ENCODE data around the gene AUH. TPM values are rescaled to one million over a fixed set of nuclear protein-coding genes. Genes with fewer than 3 reads are reported as not detected.

The AUH gene
- total and polyA plus RNA-seq, 2 experiments from 2014 or later: 9.9 to 18.3 TPM

- DNase-seq: no peak
- Histone ChIP-seq H3K27me3 (replicated peaks; ENCODE audit: insufficient read depth) (no peaks in the 10 kb centered on the region), H2AFZ (no peak overlapping the region), H3F3A (ENCODE audit: insufficient read depth) (peaks cover 9% of the 10 kb centered on the region; the same call in 1 of the 2 replicates), H3K27ac (no peak overlapping the region), H3K79me2 (ENCODE audit: insufficient read depth) (peaks cover 73% of the 10 kb centered on the region), H3K36me3 (ENCODE audit: low read depth) (no peaks in the 10 kb centered on the region), H3K4me1 (ENCODE audit: insufficient read depth) (peaks cover 19% of the 10 kb centered on the region), H3K9me2 (ENCODE audit: insufficient read depth) (no peaks in the 10 kb centered on the region), H3K9ac (no peak overlapping the region), H3K4me2 (ENCODE audit: unreplicated experiment) (no peak overlapping the region), H3K9me3 (ENCODE audit: low read depth) (no peaks in the 10 kb centered on the region), H3K4me3 (no peak overlapping the region), H4K20me1 (ENCODE audit: insufficient read depth) (no peaks in the 10 kb centered on the region)
- TF ChIP-seq EZH2 (IDR thresholded peaks at IDR 0.05; ENCODE audit: insufficient read depth, poor library complexity, severe bottlenecking) (no peak), EZH2phosphoT487 (IDR thresholded peaks at IDR 0.05; ENCODE audit: insufficient read depth, low read depth) (no peak)
- in situ Hi-C loops (cut with MboI): no loop called here
- WGBS, 2 experiments (ENCODE audit: low coverage in 1 of 2, low lambda C conversion rate in 2 of 2, missing lambda C conversion rate in 2 of 2): 77 to 79% methylated on average over 2 of the region's 2 CpGs
Measured at GRCh38 chr9:91359083-91359482, 2.6 kb downstream of the AUH start.

- peak; percentile 39 for DNase-seq
- Histone ChIP-seq H3K9me2 (ENCODE audit: insufficient read depth) (no peaks in the 10 kb centered on the region), H3K4me3 (no peak overlapping the region), H3K4me1 (ENCODE audit: insufficient read depth) (peaks cover 11% of the 10 kb centered on the region), H3K27me3 (replicated peaks; ENCODE audit: insufficient read depth) (no peaks in the 10 kb centered on the region), H3K9ac (no peak overlapping the region), H3K4me2 (ENCODE audit: unreplicated experiment) (no peak overlapping the region), H4K20me1 (ENCODE audit: insufficient read depth) (no peaks in the 10 kb centered on the region), H3K27ac (no peak overlapping the region), H3K36me3 (ENCODE audit: low read depth) (peaks cover 5% of the 10 kb centered on the region; the same call in 1 of the 2 replicates), H3K9me3 (ENCODE audit: low read depth) (no peaks in the 10 kb centered on the region), H3K79me2 (ENCODE audit: insufficient read depth) (peaks cover 65% of the 10 kb centered on the region), H3F3A (ENCODE audit: insufficient read depth) (peaks cover 4% of the 10 kb centered on the region; the same call in 1 of the 2 replicates), H2AFZ (no peak overlapping the region)
- in situ Hi-C loops (cut with MboI): no loop called here
- 43 to 51% methylated on average over 1 of the region's 1 CpG for WGBS, 2 experiments (ENCODE audit: low coverage in 1 of 2, low lambda C conversion rate in 2 of 2, missing lambda C conversion rate in 2 of 2)
- TF ChIP-seq EZH2 (IDR thresholded peaks at IDR 0.05; ENCODE audit: insufficient read depth, poor library complexity, severe bottlenecking): no peak
- no peak for TF ChIP-seq EZH2phosphoT487 (IDR thresholded peaks at IDR 0.05; ENCODE audit: insufficient read depth, low read depth)
Measured at GRCh38 chr9:91354881-91355280, 6.8 kb downstream of the AUH start.

- in situ Hi-C loops (cut with MboI): no loop called here
- H2AFZ ChIP-seq: no peak overlapping the region
- H3K27me3 ChIP-seq (replicated peaks; ENCODE audit: insufficient read depth): no peaks in the 10 kb centered on the region
- 97 to 100% methylated on average over 3 of the region's 3 CpGs for WGBS, 2 experiments (ENCODE audit: low coverage in 1 of 2, low lambda C conversion rate in 2 of 2, missing lambda C conversion rate in 2 of 2)
- H3K27ac ChIP-seq: no peak overlapping the region
- H3K9ac ChIP-seq: no peak overlapping the region
- H4K20me1 ChIP-seq (ENCODE audit: insufficient read depth): no peaks in the 10 kb centered on the region
- peaks cover 31% of the 10 kb centered on the region; the same call in 1 of the 2 replicates for H3K79me2 ChIP-seq (ENCODE audit: insufficient read depth)
- H3K4me2 ChIP-seq (ENCODE audit: unreplicated experiment): no peak overlapping the region
- no peak for DNase-seq
- no peaks in the 10 kb centered on the region for H3F3A ChIP-seq (ENCODE audit: insufficient read depth)
- H3K4me3 ChIP-seq: no peak overlapping the region
- peaks cover 5% of the 10 kb centered on the region for H3K36me3 ChIP-seq (ENCODE audit: low read depth)
- TF ChIP-seq EZH2 (IDR thresholded peaks at IDR 0.05; ENCODE audit: insufficient read depth, poor library complexity, severe bottlenecking) (no peak), EZH2phosphoT487 (IDR thresholded peaks at IDR 0.05; ENCODE audit: insufficient read depth, low read depth) (no peak)
- H3K9me3 ChIP-seq (ENCODE audit: low read depth): no peaks in the 10 kb centered on the region
- no peaks in the 10 kb centered on the region for H3K9me2 ChIP-seq (ENCODE audit: insufficient read depth)
- H3K4me1 ChIP-seq (ENCODE audit: insufficient read depth): no peaks in the 10 kb centered on the region
Measured at GRCh38 chr9:91349115-91349555, 12.6 kb downstream of the AUH start.

GRCh38 chr9:91348191-91348807 lies 13.4 kb downstream of the AUH start:
- H4K20me1 ChIP-seq (ENCODE audit: insufficient read depth): no peaks in the 10 kb centered on the region
- TF ChIP-seq EZH2phosphoT487 (IDR thresholded peaks at IDR 0.05; ENCODE audit: insufficient read depth, low read depth) (no peak), EZH2 (IDR thresholded peaks at IDR 0.05; ENCODE audit: insufficient read depth, poor library complexity, severe bottlenecking) (no peak)
- no peaks in the 10 kb centered on the region for H3K9me3 ChIP-seq (ENCODE audit: low read depth)
- H3K9ac ChIP-seq: no peak overlapping the region
- H3K4me3 ChIP-seq: no peak overlapping the region
- WGBS, 2 experiments (ENCODE audit: low coverage in 1 of 2, low lambda C conversion rate in 2 of 2, missing lambda C conversion rate in 2 of 2): 90 to 94% methylated on average over 6 of the region's 6 CpGs
- no peaks in the 10 kb centered on the region for H3K9me2 ChIP-seq (ENCODE audit: insufficient read depth)
- H3K27me3 ChIP-seq (replicated peaks; ENCODE audit: insufficient read depth): no peaks in the 10 kb centered on the region
- H3K4me1 ChIP-seq (ENCODE audit: insufficient read depth): no peaks in the 10 kb centered on the region
- in situ Hi-C loops (cut with MboI): no loop called here
- H2AFZ ChIP-seq: no peak overlapping the region
- no peak for DNase-seq
- H3K4me2 ChIP-seq (ENCODE audit: unreplicated experiment): no peak overlapping the region
- no peak overlapping the region for H3K27ac ChIP-seq
- peaks cover 32% of the 10 kb centered on the region; the same call in 1 of the 2 replicates for H3K79me2 ChIP-seq (ENCODE audit: insufficient read depth)
- peaks cover 5% of the 10 kb centered on the region for H3K36me3 ChIP-seq (ENCODE audit: low read depth)
- H3F3A ChIP-seq (ENCODE audit: insufficient read depth): no peaks in the 10 kb centered on the region
